KOPT-K1 (cell line): ENCODE data around the gene NCAPD3.
"Not testable (repeated sequence)": the region's sequence is repeated elsewhere in the genome, so short reads cannot be mapped to it uniquely, and the experiment has no call there.

Experiments
- H3K27ac ChIP-seq: fragments of 200-600 bp; sonication (generic); 2 replicates; pipeline ENCODE4 v1.5.1; 2016; ENCODE audit warnings: antibody characterized with exemption, mild to moderate bottlenecking, low read depth, low read length; ENCODE audit not compliant: poor library complexity, severe bottlenecking
- H3K36me3 ChIP-seq: fragments of 200-600 bp; sonication (generic); 2 replicates; pipeline ENCODE4 v1.5.1; 2017; ENCODE audit warnings: antibody characterized with exemption, mild to moderate bottlenecking, low read length, moderate library complexity; ENCODE audit not compliant: insufficient read depth
- H3K9me3 ChIP-seq: fragments of 200-600 bp; sonication (generic); 2 replicates; pipeline ENCODE4 v1.5.1; 2017; ENCODE audit warnings: antibody characterized with exemption, low read length, mild to moderate bottlenecking; ENCODE audit not compliant: insufficient read depth, poor library complexity, severe bottlenecking

Gene NCAPD3

DNA sequence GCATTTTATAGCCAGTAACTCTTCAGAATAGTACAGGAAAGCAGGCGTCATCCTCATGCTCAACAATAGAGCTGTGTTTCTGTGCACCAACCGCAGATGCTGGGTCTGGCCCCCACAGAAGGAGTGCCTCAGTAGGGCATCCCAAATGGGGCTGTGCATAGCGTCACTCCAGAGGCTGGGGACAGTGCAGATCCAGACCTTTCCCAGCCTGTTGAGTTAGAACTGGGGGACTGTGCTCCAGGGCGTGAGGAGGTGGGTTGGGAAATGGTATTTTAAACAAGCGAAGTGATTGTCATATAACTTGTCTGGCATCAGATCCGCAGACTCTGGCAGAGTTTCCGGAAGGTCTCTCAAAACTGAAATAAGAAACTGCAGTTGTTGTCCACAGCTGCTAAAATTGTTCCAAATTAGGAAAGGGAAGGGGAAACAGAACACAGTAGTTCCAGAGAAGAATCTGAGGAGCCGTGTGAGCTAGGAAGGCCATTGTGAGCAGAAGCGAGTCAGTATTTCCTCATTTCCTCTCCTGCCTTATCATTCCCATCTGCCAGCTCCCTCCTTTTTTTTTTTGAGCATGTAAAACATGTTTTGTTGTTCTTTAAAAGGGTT lies 102.7 kb downstream of the NCAPD3 start:
- H3K36me3 ChIP-seq = peaks cover 12% of the 10 kb centered on the region; the same call in 1 of the 2 replicates
- no peak overlapping the region for H3K27ac ChIP-seq
- H3K9me3 ChIP-seq = no peaks in the 10 kb centered on the region

DNA sequence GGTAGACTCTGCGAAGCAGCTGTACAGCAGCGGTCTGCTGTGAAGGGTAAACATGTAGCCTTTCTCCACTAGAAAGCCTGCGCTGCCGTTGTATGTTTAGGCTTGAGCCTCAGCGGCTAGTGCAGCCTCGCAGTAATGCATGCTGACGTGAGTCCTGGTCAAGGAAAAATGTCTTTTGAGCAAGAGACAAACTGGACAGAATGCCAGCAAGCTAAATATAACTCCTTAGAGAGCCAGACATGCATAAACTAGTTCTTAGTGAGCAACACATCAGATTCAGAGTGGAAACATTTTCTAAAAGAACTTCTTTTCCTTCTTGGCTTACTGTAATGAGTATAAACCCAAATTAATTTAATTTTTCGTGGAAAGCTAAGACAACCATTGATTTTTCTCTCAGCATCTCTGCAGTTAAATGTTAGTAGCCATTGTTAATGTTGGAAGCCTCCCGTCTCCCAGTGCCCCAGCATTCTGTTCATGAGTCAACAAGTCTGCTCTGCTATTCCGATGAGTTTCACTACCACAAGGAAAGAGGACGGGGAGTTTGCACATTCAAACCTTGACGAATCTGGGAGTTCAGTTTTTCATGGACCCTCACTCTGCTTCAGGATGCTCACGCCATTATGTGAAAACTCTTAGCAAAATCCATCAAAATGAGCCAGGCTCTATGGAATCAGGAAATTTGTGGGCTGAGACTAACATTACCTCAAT lies 103.5 kb downstream of the NCAPD3 start:
- H3K27ac ChIP-seq = no peak overlapping the region

DNA sequence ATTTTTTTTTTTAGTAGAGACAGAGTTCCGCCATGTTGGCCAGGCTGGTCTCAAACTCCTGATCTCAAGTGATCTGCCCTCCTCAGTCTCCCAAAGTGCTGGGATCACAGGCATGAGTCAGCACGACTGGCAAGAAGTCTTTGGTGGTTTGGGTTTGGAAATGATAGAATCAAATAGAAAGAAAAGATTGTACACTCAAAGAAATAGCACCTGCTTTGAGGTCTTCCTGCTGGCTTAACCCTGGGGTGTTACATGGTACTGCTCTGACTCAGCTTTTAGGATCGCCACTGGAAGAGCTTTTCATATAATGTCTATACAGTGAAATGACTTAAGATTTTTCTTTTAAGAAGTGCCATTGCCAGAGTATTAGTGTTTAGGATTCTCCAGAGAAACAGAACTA lies 104.7 kb downstream of the NCAPD3 start:
- Histone ChIP-seq H3K36me3 (peaks cover 6% of the 10 kb centered on the region; the same call in 1 of the 2 replicates), H3K27ac (no peak overlapping the region), H3K9me3 (no peaks in the 10 kb centered on the region)

More for the DNA sequence above, 103.5 kb downstream of the NCAPD3 start:
- no peaks in the 10 kb centered on the region for H3K9me3 ChIP-seq
- H3K36me3 ChIP-seq = peaks cover 9% of the 10 kb centered on the region; the same call in 1 of the 2 replicates

DNA sequence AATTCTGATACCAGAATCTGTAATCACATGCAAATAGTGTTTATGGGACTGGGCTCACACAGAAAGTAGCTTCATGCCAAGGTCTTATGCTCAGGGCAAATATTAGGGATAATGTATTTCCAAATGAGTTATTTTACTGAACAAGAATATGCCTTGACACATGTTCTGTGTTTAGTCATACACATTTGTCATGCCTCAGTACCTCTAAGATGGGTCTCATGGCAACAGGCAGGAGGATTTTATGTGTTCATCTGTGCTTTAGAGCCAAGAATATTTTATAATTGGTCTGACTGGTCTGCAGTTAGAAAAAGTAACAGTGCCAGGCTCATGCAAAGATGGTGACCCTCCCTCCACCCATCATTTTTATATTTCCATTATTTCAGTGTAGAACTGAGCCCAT lies 105.8 kb downstream of the NCAPD3 start:
- no peak overlapping the region for H3K27ac ChIP-seq
- peaks cover under 1% of the 10 kb centered on the region for H3K9me3 ChIP-seq

DNA sequence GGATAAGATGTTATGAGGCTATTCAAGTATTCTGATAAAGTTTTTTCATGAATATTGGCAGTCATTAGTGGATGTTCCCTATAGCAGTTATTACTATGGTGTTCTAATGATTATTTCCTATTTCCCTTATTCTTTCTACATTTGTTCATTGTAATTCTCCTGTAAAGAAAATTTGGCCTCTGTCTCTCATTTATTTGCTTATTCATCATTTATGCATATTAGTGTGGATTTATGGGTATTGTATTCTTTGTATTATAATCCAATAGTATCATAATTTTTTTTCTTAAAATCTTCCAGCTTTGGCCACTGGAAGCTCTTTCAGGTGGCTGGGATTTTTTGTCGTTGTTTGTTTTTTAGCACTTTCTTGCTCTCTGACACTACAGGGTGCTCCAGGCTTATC lies 107.6 kb downstream of the NCAPD3 start:
- peaks cover 13% of the 10 kb centered on the region for H3K36me3 ChIP-seq
- peaks cover 12% of the 10 kb centered on the region for H3K9me3 ChIP-seq

More for the DNA sequence above, 105.8 kb downstream of the NCAPD3 start:
- H3K36me3 ChIP-seq = no peaks in the 10 kb centered on the region; the same call in 1 of the 2 replicates

DNA sequence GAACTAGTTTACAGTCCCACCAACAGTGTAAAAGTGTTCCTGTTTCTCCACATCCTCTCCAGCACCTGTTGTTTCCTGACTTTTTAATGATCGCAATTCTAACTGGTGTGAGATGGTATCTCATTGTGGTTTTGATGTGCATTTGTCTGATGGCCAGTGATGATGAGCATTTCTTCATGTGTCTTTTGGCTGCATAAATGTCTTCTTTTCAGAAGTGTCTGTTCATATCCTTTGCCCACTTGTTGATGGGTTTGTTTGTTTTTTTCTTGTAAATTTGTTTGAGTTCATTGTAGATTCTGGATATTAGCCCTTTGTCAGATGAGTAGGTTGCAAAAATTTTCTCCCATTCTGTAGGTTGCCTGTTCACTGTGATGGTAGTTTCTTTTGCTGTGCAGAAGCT lies 110.0 kb downstream of the NCAPD3 start:
- not testable (repeated sequence) for H3K27ac ChIP-seq
- peaks cover 33% of the 10 kb centered on the region for H3K9me3 ChIP-seq
- H3K36me3 ChIP-seq = peaks cover 13% of the 10 kb centered on the region

More for the DNA sequence above, 107.6 kb downstream of the NCAPD3 start:
- no peak overlapping the region for H3K27ac ChIP-seq

DNA sequence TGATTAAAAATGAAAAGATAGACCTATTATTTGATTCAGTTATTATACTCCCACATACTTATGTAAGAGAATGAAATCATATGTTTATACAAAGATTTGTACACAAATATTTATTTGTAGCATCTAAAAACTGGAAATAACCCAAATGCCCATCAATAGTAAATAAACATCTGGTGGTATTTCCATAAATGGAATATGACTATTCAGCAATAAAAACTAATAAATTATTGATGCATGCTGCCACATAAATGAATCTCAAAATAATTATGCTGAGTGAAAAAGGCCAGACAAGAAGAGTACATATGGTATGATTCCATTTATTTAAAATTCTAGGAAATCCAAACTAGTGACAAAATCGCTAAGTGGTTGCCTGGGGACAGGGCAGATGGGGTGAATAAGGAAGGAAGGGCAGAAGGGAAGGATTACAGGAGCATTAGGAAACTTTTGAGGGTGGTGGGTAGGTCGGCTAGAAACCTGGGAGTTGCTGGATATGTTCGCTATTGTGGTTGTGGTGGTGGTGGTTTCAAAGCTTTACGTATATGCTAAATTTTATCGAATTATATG lies 113.4 kb downstream of the NCAPD3 start:
- Histone ChIP-seq H3K27ac (no peak overlapping the region), H3K36me3 (peaks cover 13% of the 10 kb centered on the region), H3K9me3 (peaks cover 51% of the 10 kb centered on the region)
